ENCODE data around the gene DPYD.

DPYD gene

GRCh38 chr1:97120806-97121205 lies 800.0 kb downstream of the DPYD start:
- no peak overlapping the region for H2BK120ac ChIP-seq (ENCODE audit: low read depth, low read length)
- no peaks in the 10 kb centered on the region for H3K27me3 ChIP-seq (ENCODE audit: control insufficient read depth in 3 of 3, insufficient read depth in 3 of 3, low read depth in 1 of 3, low read length in 3 of 3)
- no peak overlapping the region for H2AK5ac ChIP-seq (ENCODE audit: low read depth, low read length)
- no peaks in the 10 kb centered on the region for H3K79me1 ChIP-seq (ENCODE audit: low read depth, low read length)
- no peak overlapping the region for H4K91ac ChIP-seq (ENCODE audit: low read depth, low read length, poor library complexity)
- no peak overlapping the region for H2BK5ac ChIP-seq (ENCODE audit: low read length)
- no peak overlapping the region for H3K4me2 ChIP-seq (ENCODE audit: insufficient read depth, low read length, poor library complexity, severe bottlenecking)
- H3K36me3 ChIP-seq (replicated peaks in 1 of 2; ENCODE audit: control insufficient read depth in 2 of 2, insufficient read depth in 2 of 2, low read length in 2 of 2) = no peaks in the 10 kb centered on the region
- no peak overlapping the region for H2BK12ac ChIP-seq (ENCODE audit: low read length)
- H2BK15ac ChIP-seq (ENCODE audit: low read length) = no peak overlapping the region
- H3K18ac ChIP-seq (ENCODE audit: low read length) = no peak overlapping the region
- no peak overlapping the region for H3K9ac ChIP-seq (ENCODE audit: low read depth, low read length, poor library complexity)
- H3K4me1 ChIP-seq (ENCODE audit: control insufficient read depth in 2 of 2, insufficient read depth in 1 of 2, low read depth in 1 of 2, low read length in 2 of 2) = peaks cover 8 to 29% of the 10 kb centered on the region in 2 donors
- no CpG with 5 or more reads among the region's 1 CpG for WGBS, 2 donors (ENCODE audit: extremely low coverage in 2 of 2, insufficient read length in 2 of 2, insufficient replicate concordance in 1 of 2)
- no peak overlapping the region for H3K14ac ChIP-seq (ENCODE audit: low read length)
- H3K4ac ChIP-seq (ENCODE audit: low read length) = no peak overlapping the region
- no peak overlapping the region for H3K4me3 ChIP-seq (ENCODE audit: low read length in 2 of 2)
- H3K27ac ChIP-seq (replicated peaks; ENCODE audit: low read length) = no peak overlapping the region
- H3K23ac ChIP-seq (ENCODE audit: low read depth, low read length, poor library complexity) = no peak overlapping the region
- H3K9me3 ChIP-seq (replicated peaks in 1 of 2; ENCODE audit: control insufficient read depth in 2 of 2, insufficient read depth in 1 of 2, low read depth in 1 of 2, low read length in 2 of 2) = no peaks in the 10 kb centered on the region
- no peak for DNase-seq (ENCODE audit: low spot score)
- no peak overlapping the region for H2AFZ ChIP-seq (ENCODE audit: low read length)
- no peak overlapping the region for H4K8ac ChIP-seq (ENCODE audit: low read depth, low read length)

- H4K91ac ChIP-seq (ENCODE audit: low read depth, low read length, poor library complexity) = no peak overlapping the region
- peak overlapping the region; percentile 31 for H2BK12ac ChIP-seq (ENCODE audit: low read length)
- H2AFZ ChIP-seq (ENCODE audit: low read length) = peak overlapping the region; percentile 48
- no peak overlapping the region for H3K4me3 ChIP-seq (ENCODE audit: low read length in 2 of 2)
- peaks cover 8 to 34% of the 10 kb centered on the region in 2 donors for H3K4me1 ChIP-seq (ENCODE audit: control insufficient read depth in 2 of 2, insufficient read depth in 1 of 2, low read depth in 1 of 2, low read length in 2 of 2)
- no peak overlapping the region for H2BK5ac ChIP-seq (ENCODE audit: low read length)
- no peak overlapping the region for H3K18ac ChIP-seq (ENCODE audit: low read length)
- no CpG with 5 or more reads among the region's 8 CpGs for WGBS, 2 donors (ENCODE audit: extremely low coverage in 2 of 2, insufficient read length in 2 of 2, insufficient replicate concordance in 1 of 2)
- H3K4me2 ChIP-seq (ENCODE audit: insufficient read depth, low read length, poor library complexity, severe bottlenecking) = peak overlapping the region; percentile 21
- H3K27me3 ChIP-seq (ENCODE audit: control insufficient read depth in 3 of 3, insufficient read depth in 3 of 3, low read depth in 1 of 3, low read length in 3 of 3) = no peaks in the 10 kb centered on the region
- DNase-seq (ENCODE audit: low spot score) = peak; percentile 24
- no peak overlapping the region for H3K4ac ChIP-seq (ENCODE audit: low read length)
- H3K79me1 ChIP-seq (ENCODE audit: low read depth, low read length) = no peaks in the 10 kb centered on the region
- no peak overlapping the region for H2BK120ac ChIP-seq (ENCODE audit: low read depth, low read length)
- no peak overlapping the region for H2BK15ac ChIP-seq (ENCODE audit: low read length)
- H3K9me3 ChIP-seq (replicated peaks in 1 of 2; ENCODE audit: control insufficient read depth in 2 of 2, insufficient read depth in 1 of 2, low read depth in 1 of 2, low read length in 2 of 2) = no peaks in the 10 kb centered on the region
- no peak overlapping the region for H4K8ac ChIP-seq (ENCODE audit: low read depth, low read length)
- H3K36me3 ChIP-seq (replicated peaks in 1 of 2; ENCODE audit: control insufficient read depth in 2 of 2, insufficient read depth in 2 of 2, low read length in 2 of 2) = no peaks in the 10 kb centered on the region
- no peak overlapping the region for H3K14ac ChIP-seq (ENCODE audit: low read length)
- H3K23ac ChIP-seq (ENCODE audit: low read depth, low read length, poor library complexity) = no peak overlapping the region
- peak overlapping the region; percentile 81 for H3K27ac ChIP-seq (replicated peaks; ENCODE audit: low read length)
- H2AK5ac ChIP-seq (ENCODE audit: low read depth, low read length) = no peak overlapping the region
- no peak overlapping the region for H3K9ac ChIP-seq (ENCODE audit: low read depth, low read length, poor library complexity)
Observed at GRCh38 chr1:97119260-97120158, 801.3 kb downstream of the DPYD start.

- H4K91ac ChIP-seq (ENCODE audit: low read depth, low read length, poor library complexity) = no peak overlapping the region
- no peak overlapping the region for H3K4me2 ChIP-seq (ENCODE audit: insufficient read depth, low read length, poor library complexity, severe bottlenecking)
- H3K79me1 ChIP-seq (ENCODE audit: low read depth, low read length) = no peaks in the 10 kb centered on the region
- H3K4me3 ChIP-seq (ENCODE audit: low read length in 2 of 2) = no peak overlapping the region
- H3K27ac ChIP-seq (replicated peaks; ENCODE audit: low read length) = no peak overlapping the region
- no peaks in the 10 kb centered on the region for H3K9me3 ChIP-seq (replicated peaks in 1 of 2; ENCODE audit: control insufficient read depth in 2 of 2, insufficient read depth in 1 of 2, low read depth in 1 of 2, low read length in 2 of 2)
- H3K23ac ChIP-seq (ENCODE audit: low read depth, low read length, poor library complexity) = no peak overlapping the region
- H2BK120ac ChIP-seq (ENCODE audit: low read depth, low read length) = no peak overlapping the region
- no peak overlapping the region for H2BK12ac ChIP-seq (ENCODE audit: low read length)
- DNase-seq (ENCODE audit: low spot score) = no peak
- no peak overlapping the region for H3K4ac ChIP-seq (ENCODE audit: low read length)
- no peak overlapping the region for H3K18ac ChIP-seq (ENCODE audit: low read length)
- H2BK15ac ChIP-seq (ENCODE audit: low read length) = no peak overlapping the region
- no peak overlapping the region for H3K14ac ChIP-seq (ENCODE audit: low read length)
- no peak overlapping the region for H2BK5ac ChIP-seq (ENCODE audit: low read length)
- no peak overlapping the region for H2AK5ac ChIP-seq (ENCODE audit: low read depth, low read length)
- H4K8ac ChIP-seq (ENCODE audit: low read depth, low read length) = no peak overlapping the region
- no peak overlapping the region for H3K9ac ChIP-seq (ENCODE audit: low read depth, low read length, poor library complexity)
- peaks cover 8 to 24% of the 10 kb centered on the region in 2 donors for H3K4me1 ChIP-seq (ENCODE audit: control insufficient read depth in 2 of 2, insufficient read depth in 1 of 2, low read depth in 1 of 2, low read length in 2 of 2)
- WGBS, 2 donors (ENCODE audit: extremely low coverage in 2 of 2, insufficient read length in 2 of 2, insufficient replicate concordance in 1 of 2) = no CpG with 5 or more reads among the region's 2 CpGs
- H3K36me3 ChIP-seq (replicated peaks in 1 of 2; ENCODE audit: control insufficient read depth in 2 of 2, insufficient read depth in 2 of 2, low read length in 2 of 2) = no peaks in the 10 kb centered on the region
- H3K27me3 ChIP-seq (ENCODE audit: control insufficient read depth in 3 of 3, insufficient read depth in 3 of 3, low read depth in 1 of 3, low read length in 3 of 3) = no peaks in the 10 kb centered on the region
- no peak overlapping the region for H2AFZ ChIP-seq (ENCODE audit: low read length)
Observed at GRCh38 chr1:97114842-97115241, 806.0 kb downstream of the DPYD start.

- Histone ChIP-seq H3K27me3 (ENCODE audit: control insufficient read depth in 3 of 3, insufficient read depth in 3 of 3, low read depth in 1 of 3, low read length in 3 of 3) (no peaks in the 10 kb centered on the region), H3K18ac (ENCODE audit: low read length) (no peak overlapping the region), H3K23ac (ENCODE audit: low read depth, low read length, poor library complexity) (no peak overlapping the region), H3K4me3 (ENCODE audit: low read length in 2 of 2) (no peak overlapping the region), H3K9ac (ENCODE audit: low read depth, low read length, poor library complexity) (no peak overlapping the region), H3K14ac (ENCODE audit: low read length) (no peak overlapping the region), H2BK5ac (ENCODE audit: low read length) (no peak overlapping the region), H4K8ac (ENCODE audit: low read depth, low read length) (no peak overlapping the region), H2BK12ac (ENCODE audit: low read length) (no peak overlapping the region), H3K4me1 (ENCODE audit: control insufficient read depth in 2 of 2, insufficient read depth in 1 of 2, low read depth in 1 of 2, low read length in 2 of 2) (peaks cover 0 to 9% of the 10 kb centered on the region in 2 donors), H4K91ac (ENCODE audit: low read depth, low read length, poor library complexity) (no peak overlapping the region), H3K27ac (replicated peaks; ENCODE audit: low read length) (no peak overlapping the region), H3K79me1 (ENCODE audit: low read depth, low read length) (no peaks in the 10 kb centered on the region), H2AFZ (ENCODE audit: low read length) (no peak overlapping the region), H2BK120ac (ENCODE audit: low read depth, low read length) (no peak overlapping the region), H3K36me3 (replicated peaks in 1 of 2; ENCODE audit: control insufficient read depth in 2 of 2, insufficient read depth in 2 of 2, low read length in 2 of 2) (no peaks in the 10 kb centered on the region), H2AK5ac (ENCODE audit: low read depth, low read length) (no peak overlapping the region), H2BK15ac (ENCODE audit: low read length) (no peak overlapping the region), H3K9me3 (replicated peaks in 1 of 2; ENCODE audit: control insufficient read depth in 2 of 2, insufficient read depth in 1 of 2, low read depth in 1 of 2, low read length in 2 of 2) (no peaks in the 10 kb centered on the region), H3K4ac (ENCODE audit: low read length) (no peak overlapping the region), H3K4me2 (ENCODE audit: insufficient read depth, low read length, poor library complexity, severe bottlenecking) (no peak overlapping the region)
- DNase-seq (ENCODE audit: low spot score) = no peak
- no CpG with 5 or more reads among the region's 3 CpGs for WGBS, 2 donors (ENCODE audit: extremely low coverage in 2 of 2, insufficient read length in 2 of 2, insufficient replicate concordance in 1 of 2)
Observed at GRCh38 chr1:97112442-97112841, 808.4 kb downstream of the DPYD start.

Data from neuronal stem cell (in vitro differentiated cells).